Epithelial cell of umbilical artery (primary cell): ENCODE measurements around the gene OR10D3. TPM values are rescaled to one million over a fixed set of nuclear protein-coding genes. Genes with fewer than 3 reads are reported as not detected.

Experiments
- total RNA-seq: library from RNA; depleted of rRNA; stranded (reverse); fragments of >200 nt; gene quantifications from 2 replicates; pipeline ENCODE4 v1.2.3, GENCODE V29; 2014

OR10D3 gene
- not detected in 2 replicates for total RNA-seq

GRCh38 chr11:124183068-124183467 is at the start of gene OR10D3:
TSS of gene OR10D3 (plus strand) at chr11:124183345. CDS start at chr11:124185270, 1,925 bp downstream.

Other genes with a start within 250 kb of the OR10D3 start
- not detected in 2 replicates for gene OR4D5, start 243.7 kb upstream of the OR10D3 start, total RNA-seq
- not detected in 2 replicates for gene OR6T1, start 239.5 kb upstream of the OR10D3 start, total RNA-seq
- not detected in 2 replicates for gene OR10S1, start 205.6 kb upstream of the OR10D3 start, total RNA-seq
- gene OR10G6, start 188.2 kb upstream of the OR10D3 start, total RNA-seq, result not detected in 2 replicates
- gene OR10G4, start 170.3 kb upstream of the OR10D3 start, total RNA-seq, result not detected in 2 replicates
- not detected in 2 replicates for gene OR10G9, start 160.3 kb upstream of the OR10D3 start, total RNA-seq
- not detected in 2 replicates for gene OR10G8, start 156.5 kb upstream of the OR10D3 start, total RNA-seq
- gene OR10G7, start 142.0 kb upstream of the OR10D3 start, total RNA-seq, result not detected in 2 replicates
- gene VWA5A, start 67.9 kb upstream of the OR10D3 start, total RNA-seq, result 13.7 and 18.5 TPM in 2 replicates
- not detected in 2 replicates for gene OR8G1, start 57.8 kb downstream of the OR10D3 start, total RNA-seq
- not detected in 2 replicates for gene OR8G5, start 73.0 kb downstream of the OR10D3 start, total RNA-seq
- not detected in 2 replicates for gene OR8D1, start 130.6 kb downstream of the OR10D3 start, total RNA-seq
- gene OR8D2, start 136.9 kb downstream of the OR10D3 start, total RNA-seq, result not detected in 2 replicates
- not detected in 2 replicates for gene OR8B2, start 201.2 kb downstream of the OR10D3 start, total RNA-seq
- not detected in 2 replicates for gene OR8B3, start 215.7 kb downstream of the OR10D3 start, total RNA-seq
- not detected in 2 replicates for gene OR8B4, start 241.5 kb downstream of the OR10D3 start, total RNA-seq